ACC112 (cell line): ENCODE data around the gene SLC16A14.

Source experiments
- H2AFZ ChIP-seq: fragments of 200-600 bp; sonication (generic); one replicate; pipeline ENCODE4 v1.6.0; 2017; ENCODE audit warnings: antibody characterized with exemption, low read length; ENCODE audit not compliant: unreplicated experiment
- H3K27ac ChIP-seq: fragments of 200-600 bp; sonication (generic); 2 replicates; pipeline ENCODE4 v1.5.1; 2014; ENCODE audit warnings: low read depth, mild to moderate bottlenecking, antibody characterized with exemption, low read length, moderate library complexity
- H3K27me3 ChIP-seq: fragments of 200-600 bp; sonication (generic); 2 replicates; pipeline ENCODE4 v1.6.1; 2014; ENCODE audit warnings: mild to moderate bottlenecking, antibody characterized with exemption, low read length, moderate library complexity, mixed read lengths; ENCODE audit not compliant: insufficient read depth
- H3K36me3 ChIP-seq: fragments of 200-600 bp; sonication (generic); 2 replicates; pipeline ENCODE4 v1.6.1; 2016; ENCODE audit warnings: mild to moderate bottlenecking, antibody characterized with exemption, low read length, moderate library complexity, mixed read lengths; ENCODE audit not compliant: insufficient read depth
- H3K4me1 ChIP-seq: fragments of 200-600 bp; sonication (generic); one replicate; pipeline ENCODE4 v1.6.1; 2016; ENCODE audit warnings: low read length, mixed read lengths; ENCODE audit not compliant: insufficient read depth, unreplicated experiment, control insufficient read depth
- H3K4me3 ChIP-seq: fragments of 200-600 bp; sonication (generic); 2 replicates; pipeline ENCODE4 v1.5.1; 2014; ENCODE audit warnings: mild to moderate bottlenecking, low read depth, low read length
- H3K79me2 ChIP-seq: fragments of 200-600 bp; sonication (generic); one replicate; pipeline ENCODE4 v1.6.0; 2016; ENCODE audit warnings: low read length; ENCODE audit not compliant: control insufficient read depth, unreplicated experiment, insufficient read depth

The SLC16A14 gene

DNA sequence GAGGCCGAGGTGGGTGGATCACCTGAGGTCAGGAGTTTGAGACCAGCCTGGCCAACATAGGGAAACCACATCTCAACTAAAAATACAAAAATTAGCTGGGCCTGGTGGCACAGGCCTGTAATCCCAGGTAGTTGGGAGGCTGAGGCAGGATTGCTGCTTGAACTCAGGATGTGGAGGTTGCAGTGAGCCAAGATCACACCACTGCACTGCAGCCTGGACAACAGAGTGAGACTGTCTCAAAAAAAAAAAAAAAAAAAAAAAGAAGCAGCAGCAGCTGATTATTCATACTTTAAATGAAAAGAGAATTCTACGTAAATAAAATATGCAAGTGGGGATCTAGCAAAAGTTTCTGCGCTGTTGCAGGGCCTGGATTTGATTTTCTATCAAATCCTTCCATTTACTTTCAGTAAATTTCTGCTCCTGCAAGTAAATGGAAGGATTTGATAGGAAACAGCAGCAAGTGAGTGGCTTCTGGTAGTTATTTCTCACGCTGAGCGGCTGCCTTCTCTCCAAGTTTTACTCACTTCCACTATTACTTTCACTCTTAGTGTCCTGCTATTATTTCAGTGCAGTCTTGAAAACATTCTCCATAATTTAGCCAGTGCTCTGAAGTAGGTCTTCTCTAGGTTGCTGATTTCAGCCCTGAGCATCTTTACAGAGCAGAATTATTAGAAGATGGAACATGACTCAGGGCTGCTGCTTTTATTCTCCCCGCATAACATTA lies 68.4 kb downstream of the SLC16A14 start:
- Histone ChIP-seq H3K4me1 (no peaks in the 10 kb centered on the region), H3K27ac (no peak overlapping the region), H2AFZ (no peak overlapping the region), H3K79me2 (no peaks in the 10 kb centered on the region), H3K36me3 (no peaks in the 10 kb centered on the region), H3K4me3 (no peak overlapping the region), H3K27me3 (no peaks in the 10 kb centered on the region)

DNA sequence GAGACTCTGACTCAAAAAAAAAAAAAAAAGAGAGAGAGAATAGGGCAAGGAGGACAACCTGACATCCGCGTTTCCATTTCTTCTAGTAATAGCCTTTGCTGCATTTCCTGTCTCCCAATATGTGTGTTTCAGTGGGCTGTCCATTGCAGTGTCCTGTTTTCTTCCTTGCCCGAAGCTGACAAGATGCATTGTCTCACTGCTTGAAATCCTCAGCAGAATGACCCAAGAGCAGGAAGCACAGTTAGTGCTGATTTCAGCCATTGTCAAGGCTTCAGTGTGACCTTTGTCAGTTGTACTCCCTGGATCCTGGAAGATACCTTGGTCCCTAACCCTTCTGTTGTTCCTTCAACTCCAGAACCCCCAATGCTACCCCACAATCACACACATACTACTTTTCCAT lies 71.2 kb downstream of the SLC16A14 start:
- H3K4me1 ChIP-seq, result no peaks in the 10 kb centered on the region
- no peak overlapping the region for H3K4me3 ChIP-seq
- no peak overlapping the region for H3K27ac ChIP-seq
- H3K36me3 ChIP-seq, result no peaks in the 10 kb centered on the region
- no peaks in the 10 kb centered on the region for H3K79me2 ChIP-seq
- H3K27me3 ChIP-seq, result no peaks in the 10 kb centered on the region
- no peak overlapping the region for H2AFZ ChIP-seq

DNA sequence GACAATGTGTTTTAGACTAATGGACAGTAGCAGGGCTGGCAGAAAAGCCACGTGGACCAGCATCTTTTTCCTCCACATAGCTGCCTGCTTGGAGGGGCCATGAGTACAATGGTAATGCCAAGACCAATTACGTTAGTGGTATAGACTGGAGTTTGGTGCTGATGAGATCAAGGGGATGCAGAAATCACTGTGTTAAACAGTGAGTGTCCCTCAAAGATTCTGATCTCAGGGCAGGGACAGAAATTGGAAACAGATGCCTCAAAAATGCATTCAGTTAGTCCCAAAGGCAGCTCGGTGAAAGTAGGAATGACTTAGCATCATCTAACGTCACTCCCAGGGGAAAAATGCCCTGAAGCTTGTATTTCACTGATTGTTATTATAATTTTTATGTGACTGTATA lies 72.4 kb downstream of the SLC16A14 start:
- no peaks in the 10 kb centered on the region for H3K27me3 ChIP-seq
- no peak overlapping the region for H3K4me3 ChIP-seq
- no peaks in the 10 kb centered on the region for H3K4me1 ChIP-seq
- no peak overlapping the region for H2AFZ ChIP-seq
- H3K36me3 ChIP-seq, result no peaks in the 10 kb centered on the region
- H3K27ac ChIP-seq, result no peak overlapping the region
- H3K79me2 ChIP-seq, result no peaks in the 10 kb centered on the region

DNA sequence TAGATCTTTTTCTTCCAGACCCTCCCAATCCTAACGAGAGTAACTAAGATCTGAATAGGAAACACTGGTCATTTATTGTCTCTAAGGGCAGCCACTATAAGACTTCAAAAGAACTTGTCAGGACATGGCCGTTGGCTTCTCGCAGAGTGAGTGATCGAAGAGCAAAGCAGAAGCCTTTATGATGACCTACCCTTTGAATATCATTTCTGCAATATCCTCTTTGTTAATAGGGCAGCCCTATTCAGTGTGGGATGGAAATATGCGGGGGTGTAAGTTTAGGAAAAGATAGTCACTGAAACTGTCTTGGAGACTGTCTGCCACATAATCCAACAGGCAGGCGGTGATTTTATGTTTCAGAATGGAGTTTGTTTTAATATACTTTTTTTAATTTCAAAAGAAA lies 75.5 kb downstream of the SLC16A14 start:
- Histone ChIP-seq H3K4me3 (no peak overlapping the region), H3K27ac (no peak overlapping the region), H3K79me2 (no peaks in the 10 kb centered on the region), H3K36me3 (no peaks in the 10 kb centered on the region), H3K4me1 (no peaks in the 10 kb centered on the region), H2AFZ (no peak overlapping the region), H3K27me3 (no peaks in the 10 kb centered on the region)
